HG03442 (cell line): ENCODE measurements around the gene A3GALT2.
A peak's percentile ranks its signal among the peaks of the same experiment; 100 is the strongest.
"Not testable (repeated sequence)": the region's sequence is repeated elsewhere in the genome, so short reads cannot be mapped to it uniquely, and the experiment has no call there.

Experiments used
- ATAC-seq: cut with Tn5 transposase; IDR thresholded peaks from one replicate; pipeline ENCODE4 v1.9.1; 2021; ENCODE audit warnings: mild to moderate bottlenecking, moderate library complexity; ENCODE audit not compliant: unreplicated experiment

A3GALT2 gene

GRCh38 chr1:33295450-33296081 is 25.3 kb downstream of the A3GALT2 start:
- peak; percentile 66 for ATAC-seq

DNA sequence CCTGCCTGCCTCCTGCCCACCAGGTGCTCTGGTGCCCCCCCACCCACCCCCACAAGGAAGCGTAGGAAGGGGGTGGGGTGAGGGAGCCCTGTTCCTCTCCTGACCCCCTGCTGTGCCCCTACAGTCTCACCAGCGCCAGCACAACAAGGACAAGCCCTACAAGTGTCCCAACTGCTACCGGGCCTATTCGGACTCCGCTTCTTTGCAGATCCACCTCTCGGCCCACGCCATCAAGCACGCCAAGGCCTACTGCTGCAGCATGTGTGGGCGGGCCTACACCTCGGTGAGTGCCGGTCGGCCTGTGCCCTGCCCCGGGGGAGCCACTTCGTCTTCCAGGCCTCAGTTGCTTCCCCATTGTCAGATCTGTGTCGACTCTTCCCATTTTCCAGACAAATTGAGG is 25.9 kb downstream of the A3GALT2 start:
- ATAC-seq: no peak

- no peak for ATAC-seq
Observed at GRCh38 chr1:33294071-33295010, 26.6 kb downstream of the A3GALT2 start.

DNA sequence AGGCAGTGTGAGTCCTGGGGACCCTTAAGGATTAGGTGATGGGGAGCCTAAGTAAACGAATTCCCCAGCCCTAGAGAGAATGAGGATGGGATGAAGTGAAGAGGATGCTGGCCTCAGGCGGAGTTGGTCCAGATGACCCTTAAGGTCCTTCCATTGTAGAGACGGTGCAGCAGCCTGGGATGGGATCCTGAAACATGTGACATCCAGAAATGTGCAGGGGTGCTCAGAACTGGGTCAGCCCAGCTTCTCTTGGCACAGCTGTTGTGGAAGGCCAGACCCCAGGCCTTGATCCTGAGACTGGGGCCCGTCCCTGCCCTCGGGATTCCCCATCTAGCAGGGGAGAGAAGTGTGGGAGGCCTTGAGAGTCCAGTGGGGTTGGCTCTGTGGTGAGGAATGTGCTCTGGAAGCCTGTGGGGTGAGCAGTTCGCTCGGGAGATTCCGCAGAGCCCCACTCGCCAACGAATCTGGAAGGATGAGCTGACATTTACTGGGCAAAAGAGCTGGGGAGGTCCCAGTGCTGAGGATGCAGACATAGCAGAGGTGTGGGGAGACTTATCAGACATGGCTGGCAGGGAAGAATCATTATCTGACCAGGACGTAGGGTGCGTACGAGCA is 28.1 kb downstream of the A3GALT2 start:
- no peak for ATAC-seq

DNA sequence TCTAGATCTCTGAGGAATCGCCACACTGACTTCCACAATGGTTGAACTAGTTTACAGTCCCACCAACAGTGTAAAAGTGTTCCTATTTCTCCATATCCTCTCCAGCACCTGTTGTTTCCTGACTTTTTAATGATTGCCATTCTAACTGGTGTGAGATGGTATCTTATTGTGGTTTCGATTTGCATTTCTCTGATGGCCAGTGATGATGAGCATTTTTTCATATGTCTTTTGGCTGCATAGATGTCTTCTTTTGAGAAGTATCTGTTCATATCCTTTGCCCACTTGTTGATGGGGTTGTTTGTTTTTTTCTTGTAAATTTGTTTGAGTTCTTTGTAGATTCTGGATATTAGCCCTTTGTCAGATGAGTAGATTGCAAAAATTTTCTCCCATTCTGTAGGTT is 30.3 kb downstream of the A3GALT2 start:
- ATAC-seq: not testable (repeated sequence)

GRCh38 chr1:33289858-33290154 is 31.1 kb downstream of the A3GALT2 start:
- ATAC-seq: no peak

DNA sequence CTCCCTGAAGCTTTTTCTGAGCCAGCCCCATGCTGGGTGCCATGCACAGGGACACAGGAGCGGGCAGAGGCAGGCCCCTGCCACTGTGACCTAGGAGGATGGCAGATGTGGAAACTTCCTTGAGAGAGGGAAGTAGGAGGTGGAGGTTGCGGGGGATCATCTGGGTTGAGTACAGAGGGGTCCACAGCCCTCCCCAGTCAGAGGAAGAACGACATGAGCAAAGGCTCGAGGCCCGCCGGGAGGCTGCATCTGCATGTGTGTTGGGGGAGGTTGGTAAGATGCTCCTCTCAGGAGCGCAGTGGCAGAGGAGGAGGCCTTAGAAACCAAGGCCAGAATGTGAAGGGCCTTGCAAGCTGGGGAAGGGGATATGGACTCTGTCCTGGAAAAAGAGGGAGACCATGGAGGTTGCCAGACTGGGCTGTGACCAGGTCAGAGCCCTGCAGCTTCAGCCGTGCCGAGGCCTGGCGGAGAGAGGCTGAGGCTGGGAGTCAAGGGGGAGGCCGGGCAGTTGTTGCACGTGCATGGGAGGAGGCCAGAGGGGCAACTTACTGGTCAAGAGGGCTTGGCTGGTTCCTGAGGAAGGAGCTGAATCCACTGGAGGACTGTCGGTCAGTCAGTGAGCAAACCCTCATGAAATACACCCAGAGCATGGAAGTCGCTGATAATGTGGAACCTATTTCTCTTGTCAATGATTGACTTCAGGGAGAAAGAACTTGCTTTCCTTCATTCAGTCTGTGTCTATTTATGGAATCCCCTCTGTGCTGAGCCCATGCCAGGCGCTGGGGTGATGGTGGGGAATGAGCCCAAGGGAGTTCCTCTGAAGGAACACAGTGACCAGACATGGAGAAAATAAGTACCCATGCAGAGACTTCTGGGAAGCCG is 31.7 kb downstream of the A3GALT2 start:
- ATAC-seq: no peak

GRCh38 chr1:33287317-33287716 is 33.6 kb downstream of the A3GALT2 start:
- no peak for ATAC-seq

GRCh38 chr1:33286451-33287185 is 34.3 kb downstream of the A3GALT2 start:
- ATAC-seq: no peak

GRCh38 chr1:33284049-33284448 is 36.8 kb downstream of the A3GALT2 start:
- no peak for ATAC-seq

DNA sequence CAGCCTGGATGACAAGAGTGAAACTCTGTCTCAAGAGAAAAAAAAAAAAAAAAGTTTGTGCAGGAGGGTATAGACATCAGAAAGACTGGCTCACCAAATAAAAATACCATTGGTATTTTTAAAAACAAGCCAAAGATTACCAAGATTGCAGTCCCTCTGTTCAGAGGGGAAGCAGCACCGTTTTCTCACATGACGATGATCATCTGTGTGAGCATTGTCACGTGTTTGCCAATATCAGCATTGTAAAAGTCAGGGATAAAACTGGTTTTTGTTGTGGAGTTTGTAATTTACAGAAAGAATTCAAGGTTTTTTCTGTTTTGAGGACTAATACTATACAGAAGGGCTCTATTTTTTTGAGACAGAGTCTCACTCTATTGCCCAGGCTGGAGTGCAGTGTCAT is 38.1 kb downstream of the A3GALT2 start:
- ATAC-seq: no peak

DNA sequence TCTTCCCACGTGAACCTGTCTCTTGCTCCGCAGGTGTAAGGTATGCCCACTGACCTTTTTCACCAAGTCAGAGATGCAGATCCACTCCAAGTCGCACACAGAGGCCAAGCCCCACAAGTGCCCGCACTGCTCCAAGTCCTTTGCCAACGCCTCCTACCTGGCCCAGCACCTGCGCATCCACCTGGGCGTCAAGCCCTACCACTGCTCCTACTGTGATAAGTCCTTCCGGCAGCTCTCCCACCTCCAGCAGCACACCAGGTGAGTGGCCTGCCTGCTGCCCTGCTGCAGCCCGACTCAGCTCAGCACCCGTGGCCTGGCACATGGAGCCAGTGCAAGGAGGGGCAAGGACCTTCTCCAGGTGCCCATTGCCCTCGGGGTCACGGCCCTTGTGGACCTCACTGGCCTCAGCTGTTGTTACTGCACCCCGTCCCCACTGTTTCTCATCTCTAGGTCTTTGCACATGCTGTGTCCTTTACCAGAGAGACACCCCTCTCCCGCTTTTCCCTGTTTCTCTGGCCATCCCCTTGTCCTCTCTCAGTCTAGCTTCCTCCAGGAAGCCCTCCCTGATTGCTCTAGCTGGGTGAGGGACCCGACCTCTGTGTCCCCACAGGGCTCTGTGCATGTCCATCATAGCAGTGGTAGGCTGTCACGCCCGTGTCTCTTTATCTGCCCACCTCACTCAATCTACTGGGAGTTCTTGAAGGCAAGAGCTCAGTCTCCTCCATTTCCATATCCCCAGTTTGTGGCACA is 39.2 kb downstream of the A3GALT2 start:
- ATAC-seq: no peak

DNA sequence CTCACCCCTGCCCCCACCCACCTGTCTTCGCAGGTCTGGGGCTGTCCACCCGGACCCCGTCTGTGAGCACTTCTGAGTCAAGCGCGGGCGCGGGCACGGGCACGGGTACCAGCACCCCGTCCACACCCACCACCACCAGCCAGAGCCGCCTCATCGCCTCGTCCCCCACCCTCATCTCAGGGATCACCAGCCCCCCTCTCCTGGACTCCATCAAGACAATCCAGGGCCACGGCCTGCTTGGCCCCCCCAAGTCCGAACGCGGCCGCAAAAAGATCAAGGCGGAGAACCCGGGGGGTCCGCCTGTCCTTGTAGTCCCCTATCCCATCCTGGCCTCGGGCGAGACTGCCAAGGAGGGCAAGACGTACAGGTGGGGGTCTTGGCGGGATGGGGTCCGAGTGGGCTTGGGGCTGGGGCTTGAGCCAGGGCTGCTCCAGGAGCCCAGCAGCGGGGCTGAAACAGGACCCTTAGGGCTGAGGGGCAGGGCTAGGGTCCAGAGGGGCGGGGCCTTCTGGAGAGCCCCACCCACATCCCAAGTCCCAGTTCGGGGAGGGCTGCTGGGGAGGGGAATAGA is 40.7 kb downstream of the A3GALT2 start:
- ATAC-seq: no peak

- ATAC-seq: no peak
Observed at GRCh38 chr1:33277488-33278084, 43.3 kb downstream of the A3GALT2 start.

- ATAC-seq: no peak
Observed at GRCh38 chr1:33276573-33277298, 44.2 kb downstream of the A3GALT2 start.

DNA sequence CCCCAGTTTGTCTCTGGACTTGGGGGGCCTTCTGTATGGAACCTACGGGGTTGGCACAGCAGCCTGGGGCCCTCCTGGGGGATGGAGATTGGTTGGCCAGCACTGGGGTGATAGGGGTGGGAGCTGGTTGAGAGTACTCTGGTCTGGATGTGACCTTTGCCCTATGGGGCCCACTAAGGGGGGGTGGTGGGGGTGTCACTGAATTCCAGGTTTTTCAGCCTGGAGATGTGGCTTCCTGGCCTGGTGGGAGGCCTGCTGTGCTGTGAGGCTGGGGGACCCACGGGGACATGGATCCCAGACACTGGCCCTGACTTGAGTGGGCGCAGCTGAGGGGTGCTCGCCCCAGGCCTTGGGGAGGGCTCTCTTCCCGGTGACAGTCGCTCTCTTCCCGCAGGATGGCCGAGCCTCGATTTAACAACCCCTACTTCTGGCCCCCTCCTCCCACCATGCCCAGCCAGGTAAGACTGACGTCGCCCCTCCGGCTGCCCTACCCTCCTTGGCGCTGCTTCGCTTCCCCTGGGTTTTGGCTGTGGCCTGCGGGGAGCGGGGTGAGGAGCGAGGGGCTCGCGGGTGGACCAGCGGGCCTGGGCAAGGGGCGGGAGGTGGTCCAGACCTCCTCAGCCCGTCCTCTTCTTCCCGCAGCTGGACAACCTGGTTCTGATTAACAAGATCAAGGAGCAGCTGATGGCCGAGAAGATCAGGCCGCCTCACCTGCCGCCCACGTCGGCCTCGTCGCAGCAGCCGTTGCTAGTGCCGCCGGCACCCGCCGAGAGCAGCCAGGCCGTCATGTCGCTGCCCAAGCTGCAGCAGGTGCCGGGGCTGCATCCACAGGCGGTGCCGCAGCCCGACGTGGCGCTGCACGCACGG is 45.0 kb downstream of the A3GALT2 start:
- ATAC-seq: no peak

DNA sequence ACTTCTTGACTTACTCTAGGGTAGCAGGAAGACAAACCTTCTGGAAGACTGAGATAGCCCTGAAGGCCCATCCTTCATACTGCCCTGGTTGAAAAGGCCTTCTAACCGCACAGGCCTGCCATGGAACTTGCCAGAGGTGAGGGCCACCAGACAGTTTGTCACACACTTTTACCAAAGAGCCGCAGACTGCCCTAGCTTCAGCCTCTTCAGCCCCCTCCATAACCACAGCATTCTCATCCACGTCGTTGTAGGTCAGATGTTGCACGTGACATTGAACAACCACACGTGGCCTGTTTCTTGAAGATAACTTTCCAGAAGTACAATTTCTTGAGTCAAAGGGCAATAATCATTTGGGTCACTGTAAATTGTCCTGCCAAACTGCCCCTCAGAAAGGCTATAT is 45.7 kb downstream of the A3GALT2 start:
- no peak for ATAC-seq
